Fibroblast of skin of abdomen (primary cell): ENCODE results near the gene SUSD3.

Experiments used
- DNase-seq: peaks from one replicate; pipeline ENCODE4 v3.0.0-alpha.2; 2013

Gene SUSD3

DNA sequence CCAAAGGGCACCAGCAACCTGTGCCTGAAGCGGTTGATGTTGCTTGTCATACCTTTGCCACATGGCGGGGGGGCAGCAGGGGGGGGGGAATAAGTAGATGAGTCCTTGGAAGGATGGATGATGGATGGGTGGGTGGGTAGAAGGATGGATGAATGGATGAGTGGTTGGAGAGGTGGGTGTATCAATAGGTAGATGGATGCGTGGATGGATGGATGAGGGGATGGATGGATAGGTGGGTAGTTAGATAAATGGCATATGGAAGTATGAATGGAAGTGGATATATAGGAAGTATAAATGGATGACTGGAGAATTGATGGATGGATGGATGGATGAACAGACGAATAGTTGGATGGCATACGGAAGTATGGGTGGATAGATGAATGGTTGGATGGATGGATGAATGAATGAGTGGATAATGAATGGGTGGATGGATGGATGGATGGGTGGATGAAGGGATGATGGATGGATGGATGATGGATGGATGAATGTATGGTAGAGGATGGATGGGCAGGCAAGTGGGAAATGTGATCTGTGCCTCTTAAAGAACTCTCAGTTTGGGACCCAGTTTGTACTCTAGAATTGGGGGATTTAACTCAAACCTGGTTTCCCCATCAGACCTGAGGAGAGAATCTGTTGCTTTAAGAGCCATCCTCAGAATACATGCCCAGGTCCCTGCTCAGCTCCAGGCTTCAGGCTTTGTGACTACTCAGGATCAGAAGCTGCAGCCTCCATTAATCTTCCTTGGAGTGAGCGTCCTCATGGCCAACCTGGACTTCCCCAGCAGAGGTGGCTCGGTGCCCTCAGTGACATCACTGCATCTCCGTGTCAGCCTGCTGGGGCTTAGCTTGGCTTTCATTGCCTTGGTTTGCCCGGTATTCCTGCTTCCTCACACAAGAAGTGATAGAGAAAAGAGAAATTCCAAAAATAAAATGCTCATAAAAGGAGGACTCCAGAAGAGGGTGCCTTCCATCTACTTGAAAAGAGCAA, 27.6 kb upstream of the SUSD3 start:
- DNase-seq: no peak

GRCh38 chr9:93031629-93032430, 26.7 kb upstream of the SUSD3 start:
- DNase-seq: no peak

DNA sequence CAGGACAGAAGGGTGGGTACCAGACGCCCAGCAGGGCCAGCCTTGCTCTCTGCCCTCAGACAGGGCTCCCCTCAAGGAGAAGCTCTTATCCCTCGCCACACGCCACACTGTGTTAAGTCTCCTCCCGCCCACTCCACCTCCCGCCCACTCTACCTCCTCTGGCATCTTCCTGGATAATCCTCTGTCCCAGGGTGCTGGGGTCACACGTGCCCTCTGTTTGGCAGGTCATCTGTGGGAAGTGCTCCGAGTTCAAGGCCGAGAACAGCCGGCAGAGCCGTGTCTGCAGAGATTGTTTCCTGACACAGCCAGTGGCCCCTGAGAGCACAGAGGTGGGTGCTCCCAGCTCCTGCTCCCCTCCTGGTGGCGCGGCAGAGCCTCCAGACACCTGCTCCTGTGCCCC, 26.0 kb upstream of the SUSD3 start:
- no peak for DNase-seq

GRCh38 chr9:93033531-93033930, 25.0 kb upstream of the SUSD3 start:
- DNase-seq: no peak

GRCh38 chr9:93035106-93035660, 23.3 kb upstream of the SUSD3 start:
- no peak for DNase-seq

- no peak for DNase-seq
Observed at GRCh38 chr9:93035821-93036351, 22.6 kb upstream of the SUSD3 start.

- no peak for DNase-seq
Observed at GRCh38 chr9:93036887-93037475, 21.5 kb upstream of the SUSD3 start.

DNA sequence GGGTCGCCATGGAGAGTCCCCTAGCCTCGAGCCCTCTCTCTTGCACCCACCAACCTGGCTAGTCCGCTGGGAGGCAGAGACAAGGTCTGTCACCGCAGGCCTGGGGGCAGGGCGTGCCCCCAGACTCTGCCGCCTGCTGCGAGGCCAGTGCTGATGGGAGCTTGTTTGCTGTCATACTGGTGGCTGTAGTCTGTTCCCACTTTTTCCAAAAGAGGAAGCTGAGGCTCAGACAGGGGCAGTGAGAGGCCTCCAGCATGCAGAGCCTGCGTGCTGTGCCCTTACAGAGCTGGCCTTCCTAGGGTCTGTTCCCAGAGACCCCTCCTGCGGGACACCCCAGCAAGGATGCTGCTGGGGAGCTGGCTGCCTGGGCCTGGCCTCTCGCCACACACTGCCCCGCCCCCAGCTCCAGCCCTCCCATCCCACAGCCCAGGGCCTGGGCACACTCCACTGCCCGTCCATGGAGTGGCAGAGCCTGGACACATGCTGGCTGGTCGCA, 21.0 kb upstream of the SUSD3 start:
- DNase-seq: no peak

GRCh38 chr9:93038918-93039317, 19.6 kb upstream of the SUSD3 start:
- DNase-seq: no peak

GRCh38 chr9:93039456-93039855, 19.0 kb upstream of the SUSD3 start:
- no peak for DNase-seq

DNA sequence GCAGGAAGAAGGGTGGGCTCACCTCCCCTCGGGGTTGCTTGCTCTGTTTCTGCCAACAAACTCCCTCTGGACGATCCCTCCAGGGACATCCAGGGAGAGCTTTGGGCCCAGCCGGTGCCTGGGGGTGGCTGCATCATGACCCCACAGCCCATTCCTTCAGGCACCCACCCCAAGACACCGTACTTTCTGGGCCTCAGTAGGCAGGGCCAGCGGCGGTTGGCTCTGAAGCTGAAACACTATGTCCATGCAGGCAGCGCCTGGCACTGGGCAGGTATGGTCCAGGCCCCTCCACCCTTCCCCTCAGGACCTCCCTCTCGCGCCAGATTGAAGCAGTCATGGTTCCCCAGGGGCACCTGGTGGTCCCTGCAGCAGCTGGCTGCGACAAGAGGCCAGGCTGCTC, 18.5 kb upstream of the SUSD3 start:
- no peak for DNase-seq

GRCh38 chr9:93040409-93040808, 18.1 kb upstream of the SUSD3 start:
- no peak for DNase-seq

GRCh38 chr9:93041108-93041802, 17.2 kb upstream of the SUSD3 start:
- no peak for DNase-seq

- no peak for DNase-seq
Observed at GRCh38 chr9:93043122-93043521, 15.4 kb upstream of the SUSD3 start.

DNA sequence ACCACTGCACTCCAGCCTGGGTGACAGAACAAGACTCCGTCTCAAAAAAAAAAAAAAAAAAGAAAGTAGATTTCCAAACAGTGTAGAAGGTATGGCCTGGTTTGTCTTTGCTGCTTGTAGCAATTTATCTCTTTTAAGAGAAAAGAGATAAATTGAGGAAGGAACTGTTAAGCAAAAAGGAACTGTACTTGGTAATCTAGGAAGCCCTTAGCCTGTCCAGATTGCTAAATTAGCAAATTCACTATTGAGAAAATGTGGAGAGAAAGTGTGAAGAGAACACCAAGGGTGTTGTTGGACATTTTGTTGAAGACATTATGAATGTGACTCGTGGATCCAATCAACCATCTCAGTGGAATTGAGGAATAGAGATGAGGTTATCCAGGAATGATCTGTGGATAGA, 13.0 kb upstream of the SUSD3 start:
- no peak for DNase-seq

GRCh38 chr9:93048566-93049448, 9.7 kb upstream of the SUSD3 start:
- DNase-seq: no peak

GRCh38 chr9:93049491-93049890, 9.0 kb upstream of the SUSD3 start:
- DNase-seq: no peak

DNA sequence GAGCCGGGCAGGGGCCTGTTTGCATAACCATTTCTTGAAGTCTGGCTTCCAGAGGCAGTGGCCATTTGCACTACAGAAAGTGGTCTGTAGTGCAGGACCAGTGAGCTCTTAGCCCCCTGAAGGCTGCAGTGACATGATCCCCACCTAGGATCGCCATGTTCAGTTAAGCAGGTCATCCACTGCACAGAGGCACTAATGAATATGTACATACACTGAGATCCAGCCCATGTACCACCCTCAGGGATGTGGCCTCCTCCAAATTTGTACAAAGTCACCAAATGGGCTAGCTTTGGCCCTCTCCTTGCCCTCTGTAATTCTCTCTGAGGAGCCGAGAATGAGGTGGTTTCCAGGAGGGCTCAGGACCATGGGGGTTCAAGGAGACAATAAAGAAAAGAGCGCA, 8.3 kb upstream of the SUSD3 start:
- no peak for DNase-seq

DNA sequence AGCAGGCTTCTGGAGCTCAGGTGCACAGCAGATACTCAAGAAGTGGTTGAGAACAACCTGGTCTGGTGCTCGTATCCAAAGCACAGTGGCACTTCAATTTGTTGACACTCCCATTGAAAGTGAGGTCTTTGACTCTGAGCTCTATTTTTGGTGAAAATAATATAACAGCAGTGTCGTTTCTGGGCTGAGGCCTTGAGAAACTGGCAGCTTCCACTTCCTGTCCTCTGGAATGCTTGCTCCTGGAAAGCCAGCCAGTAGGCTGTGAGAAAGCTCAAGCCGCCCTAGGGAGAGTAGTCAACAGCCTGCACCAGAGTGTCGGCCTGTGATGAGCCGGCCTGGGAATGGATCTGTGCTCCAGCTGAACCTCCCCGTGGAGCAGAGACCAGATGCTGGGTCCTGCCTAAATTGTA, 6.8 kb upstream of the SUSD3 start:
- DNase-seq: peak; percentile 23

DNA sequence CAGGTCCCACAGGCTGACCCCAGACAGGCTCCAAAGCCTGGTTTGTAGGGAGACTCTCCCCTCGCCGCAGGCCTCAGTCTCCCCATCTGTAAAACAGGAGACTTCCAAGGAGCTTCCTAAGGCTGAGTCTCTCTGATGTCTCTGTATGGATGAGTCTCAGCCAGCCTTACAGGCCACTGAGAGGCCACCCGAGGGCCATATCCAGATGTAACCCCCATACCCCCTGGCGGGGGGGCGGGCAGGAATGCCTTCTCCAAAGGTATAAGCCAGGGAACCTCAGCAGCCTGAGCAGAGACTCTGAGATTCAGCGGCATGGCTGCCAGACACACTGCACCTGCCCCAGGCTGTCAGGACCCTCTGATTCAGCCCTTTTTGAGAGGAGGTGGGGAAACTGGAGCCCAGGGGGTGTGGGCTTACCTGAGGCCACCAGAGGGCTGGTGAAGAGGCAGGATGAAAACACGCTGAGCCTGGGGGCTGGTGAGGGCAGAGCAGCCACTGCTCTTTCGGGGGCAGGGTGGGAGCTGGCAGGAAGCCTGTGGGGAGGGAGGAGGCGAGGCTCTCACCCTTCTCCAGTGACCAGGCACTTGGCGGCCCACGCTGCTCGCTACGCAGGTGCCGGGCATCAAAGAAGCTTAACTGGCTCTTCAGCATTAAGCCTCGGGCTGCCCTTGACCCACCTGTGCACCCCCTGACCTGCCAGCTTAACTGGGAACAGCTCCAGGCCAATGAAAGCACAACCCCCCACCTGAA, 5.5 kb upstream of the SUSD3 start:
- no peak for DNase-seq
